ENCODE results near the gene TBL1XR1. TPM values are rescaled to one million over a fixed set of nuclear protein-coding genes. Genes with fewer than 3 reads are reported as not detected.

TBL1XR1 gene
- total RNA-seq, 1 experiment from 2014 or later, result 175 TPM

GRCh38 chr3:177150218-177150916, 46.9 kb downstream of the TBL1XR1 start:
- Histone ChIP-seq H3K23ac (ENCODE audit: insufficient read length, low read depth, low read length) (no peak overlapping the region), H3T11ph (ENCODE audit: low read length) (no peak overlapping the region), H3K27me3 (ENCODE audit: insufficient read depth, low read length) (no peaks in the 10 kb centered on the region), H3K18ac (ENCODE audit: insufficient read length, low read depth, low read length) (no peak overlapping the region), H4K8ac (replicated peaks; ENCODE audit: insufficient read length, low read depth, low read length) (no peak overlapping the region), H3K79me2 (ENCODE audit: insufficient read depth, low read length) (peaks cover 47% of the 10 kb centered on the region; the same call in 1 of the 2 replicates), H4K5ac (ENCODE audit: insufficient read length, low read depth, low read length) (no peak overlapping the region), H3K23me2 (ENCODE audit: insufficient read length, low read depth, low read length, poor library complexity, severe bottlenecking) (no peaks in the 10 kb centered on the region), H2BK5ac (ENCODE audit: insufficient read length, low read length) (no peak overlapping the region), H3K14ac (ENCODE audit: insufficient read depth, low read length) (no peak overlapping the region; the same call in 1 of the 2 replicates), H3K79me1 (ENCODE audit: insufficient read depth, low read depth, low read length, poor library complexity, severe bottlenecking) (peaks cover 5% of the 10 kb centered on the region), H2BK120ac (ENCODE audit: low read depth, low read length, poor library complexity, severe bottlenecking) (no peak overlapping the region), H3K4me2 (ENCODE audit: insufficient read depth, insufficient read length, low read length) (no peak overlapping the region), H3K4ac (ENCODE audit: low read depth, low read length) (no peak overlapping the region), H2BK15ac (ENCODE audit: low read depth, low read length) (no peak overlapping the region), H3K9ac (ENCODE audit: extremely low read depth, insufficient read length, low read length) (no peak overlapping the region), H2BK12ac (ENCODE audit: insufficient read length, low read depth, low read length) (no peak overlapping the region), H4K91ac (ENCODE audit: insufficient read length, low read depth, low read length) (no peak overlapping the region), H3K4me1 (ENCODE audit: insufficient read depth, low read length) (peaks cover 6% of the 10 kb centered on the region), H4K20me1 (ENCODE audit: control insufficient read depth, insufficient read depth, insufficient read length) (no peaks in the 10 kb centered on the region), H2BK20ac (ENCODE audit: low read depth, low read length, poor library complexity, severe bottlenecking) (no peak overlapping the region), H3K56ac (ENCODE audit: insufficient read length, low read depth, low read length) (no peak overlapping the region), H3K27ac (ENCODE audit: insufficient read length, low read depth, low read length) (no peak overlapping the region), H3K9me3 (ENCODE audit: control insufficient read depth, low read depth, low read length) (no peaks in the 10 kb centered on the region), H2AFZ (ENCODE audit: low read length) (no peak overlapping the region), H2AK5ac (ENCODE audit: insufficient read length, low read length) (no peak overlapping the region)
- H3K27ac Mint-ChIP-seq, result peak overlapping the region in 1 of 3 experiments; percentile 65; a peak in 2 of 7 replicates
- no peak for DNase-seq
- H3K9me3 Mint-ChIP-seq, result no peaks in the 10 kb centered on the region
- no CpG with 5 or more reads among the region's 3 CpGs for WGBS (ENCODE audit: extremely low coverage, insufficient read length, low lambda C conversion rate)
- H3K36me3 Mint-ChIP-seq (ENCODE audit: insufficient read depth in 1 of 3, low read depth in 3 of 3), result no peaks in the 10 kb centered on the region; a peak in 1 of 7 replicates
- H3K27me3 Mint-ChIP-seq (ENCODE audit: low read depth), result no peaks in the 10 kb centered on the region
- TF ChIP-seq, protein P1, sequence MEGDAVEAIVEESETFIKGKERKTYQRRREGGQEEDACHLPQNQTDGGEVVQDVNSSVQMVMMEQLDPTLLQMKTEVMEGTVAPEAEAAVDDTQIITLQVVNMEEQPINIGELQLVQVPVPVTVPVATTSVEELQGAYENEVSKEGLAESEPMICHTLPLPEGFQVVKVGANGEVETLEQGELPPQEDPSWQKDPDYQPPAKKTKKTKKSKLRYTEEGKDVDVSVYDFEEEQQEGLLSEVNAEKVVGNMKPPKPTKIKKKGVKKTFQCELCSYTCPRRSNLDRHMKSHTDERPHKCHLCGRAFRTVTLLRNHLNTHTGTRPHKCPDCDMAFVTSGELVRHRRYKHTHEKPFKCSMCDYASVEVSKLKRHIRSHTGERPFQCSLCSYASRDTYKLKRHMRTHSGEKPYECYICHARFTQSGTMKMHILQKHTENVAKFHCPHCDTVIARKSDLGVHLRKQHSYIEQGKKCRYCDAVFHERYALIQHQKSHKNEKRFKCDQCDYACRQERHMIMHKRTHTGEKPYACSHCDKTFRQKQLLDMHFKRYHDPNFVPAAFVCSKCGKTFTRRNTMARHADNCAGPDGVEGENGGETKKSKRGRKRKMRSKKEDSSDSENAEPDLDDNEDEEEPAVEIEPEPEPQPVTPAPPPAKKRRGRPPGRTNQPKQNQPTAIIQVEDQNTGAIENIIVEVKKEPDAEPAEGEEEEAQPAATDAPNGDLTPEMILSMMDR (conservative IDR thresholded peaks at IDR 0.05), result no peak
- H3K4me3 Mint-ChIP-seq, result no peak overlapping the region
- H3K4me1 Mint-ChIP-seq, result peaks cover 46 to 66% of the 10 kb centered on the region in 2 experiments

All from H9 (cell line).